ENCODE data around the gene DTX3L. TPM values are rescaled to one million over a fixed set of nuclear protein-coding genes. Genes with fewer than 3 reads are reported as not detected.

The DTX3L gene
- total RNA-seq, 1 donor from 2014 or later = 82.2 TPM

DNA sequence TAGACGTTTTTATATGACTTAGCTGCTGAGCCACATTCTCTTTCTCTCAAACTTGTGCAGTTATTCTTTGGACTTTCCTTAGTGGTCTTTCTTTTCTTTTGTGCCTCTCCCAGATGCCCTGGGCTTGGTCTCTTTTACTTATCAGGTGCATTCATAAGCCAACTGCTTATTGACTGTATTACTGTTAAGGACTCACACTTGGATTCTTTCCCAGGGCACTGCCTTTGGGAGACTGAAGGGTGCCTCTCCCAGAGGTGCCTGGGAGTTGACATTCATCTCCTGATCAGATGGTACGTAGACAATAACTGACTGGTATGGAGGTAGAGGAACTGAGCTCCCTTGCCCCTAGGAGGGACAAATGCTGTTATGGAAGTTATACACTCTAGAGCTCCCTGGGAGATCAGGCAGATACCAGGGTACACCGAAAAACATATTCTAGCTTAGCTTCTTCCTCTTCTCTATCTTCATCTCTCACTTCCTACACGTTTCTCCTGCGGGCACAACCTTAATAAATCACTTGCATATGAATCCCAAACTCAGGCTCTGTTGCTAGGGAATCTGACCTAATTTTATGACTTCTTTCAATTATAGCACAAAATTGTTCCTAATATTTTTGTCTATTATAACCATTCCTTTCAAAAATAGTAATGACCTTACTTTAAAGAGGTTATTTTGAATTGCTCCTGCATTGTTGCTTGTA is 38.0 kb downstream of the DTX3L start:
- Histone ChIP-seq H3K9me3 (no peaks in the 10 kb centered on the region), H3K4me3 (no peak overlapping the region), H3K27me3 (ENCODE audit: low read depth) (no peaks in the 10 kb centered on the region), H3K36me3 (no peaks in the 10 kb centered on the region), H3K27ac (no peak overlapping the region), H3K4me1 (no peaks in the 10 kb centered on the region)
- TF ChIP-seq, protein P1, sequence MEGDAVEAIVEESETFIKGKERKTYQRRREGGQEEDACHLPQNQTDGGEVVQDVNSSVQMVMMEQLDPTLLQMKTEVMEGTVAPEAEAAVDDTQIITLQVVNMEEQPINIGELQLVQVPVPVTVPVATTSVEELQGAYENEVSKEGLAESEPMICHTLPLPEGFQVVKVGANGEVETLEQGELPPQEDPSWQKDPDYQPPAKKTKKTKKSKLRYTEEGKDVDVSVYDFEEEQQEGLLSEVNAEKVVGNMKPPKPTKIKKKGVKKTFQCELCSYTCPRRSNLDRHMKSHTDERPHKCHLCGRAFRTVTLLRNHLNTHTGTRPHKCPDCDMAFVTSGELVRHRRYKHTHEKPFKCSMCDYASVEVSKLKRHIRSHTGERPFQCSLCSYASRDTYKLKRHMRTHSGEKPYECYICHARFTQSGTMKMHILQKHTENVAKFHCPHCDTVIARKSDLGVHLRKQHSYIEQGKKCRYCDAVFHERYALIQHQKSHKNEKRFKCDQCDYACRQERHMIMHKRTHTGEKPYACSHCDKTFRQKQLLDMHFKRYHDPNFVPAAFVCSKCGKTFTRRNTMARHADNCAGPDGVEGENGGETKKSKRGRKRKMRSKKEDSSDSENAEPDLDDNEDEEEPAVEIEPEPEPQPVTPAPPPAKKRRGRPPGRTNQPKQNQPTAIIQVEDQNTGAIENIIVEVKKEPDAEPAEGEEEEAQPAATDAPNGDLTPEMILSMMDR (IDR thresholded peaks at IDR 0.05) = no peak
- intact Hi-C loops (cut with DNase I) = no loop called here
- no peak for DNase-seq
- no peak for ATAC-seq

DNA sequence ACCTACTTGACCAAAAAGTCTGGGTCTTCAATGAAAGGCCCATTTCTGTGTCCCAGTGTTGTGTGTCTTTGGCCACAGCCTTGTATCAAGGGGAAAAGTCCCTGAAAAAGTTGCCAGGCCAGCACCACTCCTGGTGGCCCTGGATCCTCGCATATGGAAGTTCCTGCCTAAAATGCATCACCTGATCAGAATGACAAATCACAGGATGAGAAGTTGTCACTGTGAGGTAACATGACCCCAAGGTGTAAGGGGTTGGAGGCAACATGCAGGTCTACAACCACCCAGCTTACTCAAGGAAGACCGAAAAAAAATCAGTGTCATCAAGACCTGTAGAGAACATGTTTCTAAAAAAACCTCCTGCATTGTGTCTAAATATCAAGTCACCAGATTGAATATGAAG is 38.9 kb downstream of the DTX3L start:
- H3K27ac ChIP-seq = no peak overlapping the region
- no peaks in the 10 kb centered on the region for H3K36me3 ChIP-seq
- TF ChIP-seq, protein P1 (IDR thresholded peaks at IDR 0.05) = no peak
- no peaks in the 10 kb centered on the region for H3K9me3 ChIP-seq
- intact Hi-C loops (cut with DNase I) = no loop called here
- ATAC-seq = no peak
- no peak for DNase-seq
- H3K4me3 ChIP-seq = no peak overlapping the region
- H3K27me3 ChIP-seq (ENCODE audit: low read depth) = no peaks in the 10 kb centered on the region
- H3K4me1 ChIP-seq = no peaks in the 10 kb centered on the region

DNA sequence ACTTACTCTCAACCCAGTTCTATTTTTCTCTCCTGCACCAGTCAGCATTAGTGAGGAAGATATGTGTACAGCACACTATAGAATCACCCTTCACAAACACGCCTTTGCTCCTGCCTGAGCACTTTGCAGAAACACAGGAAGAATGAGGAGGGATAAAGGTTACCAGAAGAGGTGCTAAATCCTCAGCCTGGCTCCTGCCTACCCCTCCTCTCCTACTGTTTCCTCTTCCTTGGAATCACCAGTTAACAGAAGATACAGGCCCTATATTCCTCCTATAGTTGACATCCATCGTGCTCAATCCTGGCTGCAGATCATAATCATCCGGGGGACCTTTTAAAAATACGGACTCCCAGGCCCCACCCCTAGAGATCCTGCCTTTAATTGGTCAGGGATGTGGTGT is 42.2 kb downstream of the DTX3L start:
- no peak overlapping the region for H3K4me3 ChIP-seq
- no peaks in the 10 kb centered on the region for H3K36me3 ChIP-seq
- H3K4me1 ChIP-seq = no peaks in the 10 kb centered on the region
- H3K9me3 ChIP-seq = no peaks in the 10 kb centered on the region
- DNase-seq (no peak), ATAC-seq (no peak)
- intact Hi-C loops (cut with DNase I) = no loop called here
- no peak overlapping the region for H3K27ac ChIP-seq
- no peaks in the 10 kb centered on the region for H3K27me3 ChIP-seq (ENCODE audit: low read depth)
- TF ChIP-seq, protein P1 (IDR thresholded peaks at IDR 0.05) = no peak

DNA sequence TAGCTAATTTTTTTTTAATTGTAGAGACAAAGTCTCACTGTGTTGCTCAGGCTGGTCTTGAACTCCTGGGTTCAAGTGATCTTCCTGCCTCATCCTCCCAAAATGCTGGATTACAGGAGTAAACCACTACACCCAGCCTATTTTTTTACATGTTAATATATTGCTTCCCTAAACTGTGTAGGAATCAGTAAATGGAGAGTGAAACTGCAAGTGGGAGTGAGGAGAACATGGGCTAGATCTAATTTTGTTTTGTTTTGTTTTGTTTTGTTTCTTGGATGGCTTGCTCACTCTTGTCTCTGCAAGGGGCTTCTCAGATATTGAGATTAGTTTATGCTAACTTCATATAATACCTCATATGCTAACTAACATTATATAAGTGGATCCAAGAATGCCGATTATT is 44.8 kb downstream of the DTX3L start:
- no peak for ATAC-seq
- H3K4me3 ChIP-seq = no peak overlapping the region
- no peaks in the 10 kb centered on the region for H3K4me1 ChIP-seq
- H3K9me3 ChIP-seq = no peaks in the 10 kb centered on the region
- no peaks in the 10 kb centered on the region for H3K27me3 ChIP-seq (ENCODE audit: low read depth)
- TF ChIP-seq, protein P1 (IDR thresholded peaks at IDR 0.05) = no peak
- DNase-seq = no peak
- no peaks in the 10 kb centered on the region for H3K36me3 ChIP-seq
- intact Hi-C loops (cut with DNase I) = no loop called here
- H3K27ac ChIP-seq = no peak overlapping the region

DNA sequence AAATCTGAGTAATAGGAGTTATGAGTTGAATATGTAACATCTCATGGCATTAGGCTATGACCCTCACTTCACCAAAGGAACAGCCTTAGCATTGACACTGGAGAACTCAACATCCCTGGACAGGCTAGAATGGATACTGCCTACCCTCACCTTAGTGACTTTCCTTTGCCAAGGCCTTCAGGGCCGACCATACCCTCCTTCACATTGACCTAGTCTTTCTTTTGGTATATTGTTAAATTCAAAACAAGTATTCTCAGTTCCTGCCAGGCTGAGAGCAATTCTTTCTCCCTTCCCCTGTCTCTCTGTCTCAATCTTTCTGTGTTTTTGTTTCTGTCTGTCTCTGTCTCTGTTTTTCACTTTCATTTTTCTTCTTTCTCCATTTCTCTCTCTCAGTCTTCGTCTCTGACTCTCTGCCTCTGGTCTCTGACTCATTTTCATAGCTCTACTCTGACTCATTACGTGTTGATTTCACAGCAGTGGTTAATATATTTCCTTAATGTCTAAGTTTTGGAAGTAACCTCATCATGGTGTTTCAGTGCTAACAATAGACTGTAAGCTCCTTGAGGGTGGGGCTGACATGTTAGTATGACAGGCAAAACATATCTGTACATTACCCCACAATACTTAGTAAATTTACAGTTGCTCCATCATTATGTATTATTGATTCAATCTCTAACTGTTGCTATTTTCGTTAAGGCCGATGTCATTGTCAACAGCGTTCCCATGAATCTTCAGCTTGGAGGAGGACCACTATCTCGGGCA is 45.8 kb downstream of the DTX3L start:
- H3K27ac ChIP-seq = no peak overlapping the region
- ATAC-seq = no peak
- H3K36me3 ChIP-seq = no peaks in the 10 kb centered on the region
- H3K27me3 ChIP-seq (ENCODE audit: low read depth) = no peaks in the 10 kb centered on the region
- DNase-seq = no peak
- H3K4me1 ChIP-seq = no peaks in the 10 kb centered on the region
- no peaks in the 10 kb centered on the region for H3K9me3 ChIP-seq
- intact Hi-C loops (cut with DNase I) = no loop called here
- TF ChIP-seq, protein P1 (IDR thresholded peaks at IDR 0.05) = no peak
- H3K4me3 ChIP-seq = no peak overlapping the region
